Motor neuron (in vitro differentiated cells): ENCODE data around the gene RAB1B. TPM values are rescaled to one million over a fixed set of nuclear protein-coding genes. Genes with fewer than 3 reads are reported as not detected.
"Not testable (repeated sequence)": the region's sequence is repeated elsewhere in the genome, so short reads cannot be mapped to it uniquely, and the experiment has no call there.

ENCODE experiments used
- ATAC-seq, 8 experiments: fragments of 200-7000 bp; cut with Tn5 transposase; replicated peaks in 6 of 8; 2 replicates each; pipeline ENCODE4 v1.8.0; 2021; ENCODE audit warnings: mild to moderate bottlenecking in 8 of 8, moderate library complexity in 8 of 8
- H3K27ac ChIP-seq, 2 donors: fragments of 250-450 bp; sonication (Bioruptor Pico); 2 replicates each; pipeline ENCODE4 v1.9.0; 2021; ENCODE audit warnings: antibody characterized with exemption in 2 of 2, mild to moderate bottlenecking in 2 of 2, moderate library complexity in 1 of 2
- H3K4me1 ChIP-seq, 2 donors: fragments of 250-450 bp; sonication (Bioruptor Pico); replicated peaks in 1 of 2; 2 replicates each; pipeline ENCODE4 v1.6.1; 2021; ENCODE audit warnings: antibody characterized with exemption in 2 of 2, mild to moderate bottlenecking in 2 of 2, moderate library complexity in 1 of 2
- H3K4me3 ChIP-seq, 5 donors: fragments of 250-450 bp; sonication (Bioruptor Pico); 2 replicates each; pipeline ENCODE4 v1.9.0; 2021; ENCODE audit warnings: antibody characterized with exemption in 5 of 5, mild to moderate bottlenecking in 5 of 5, moderate library complexity in 4 of 5
- WGBS, 10 experiments: fragments of 450-650 bp; shearing (Covaris generic); methylation state at CpG; one replicate each; pipeline ENCODE4 v1.0.0; 2022; 5-methylcytosine and 5-hydroxymethylcytosine counted together
- in situ Hi-C, 9 experiments: fragments of 400-800 bp; cut with MboI; loops; one replicate each; pipeline ENCODE4 v1.15.0; 2021; ENCODE audit warnings: low sequenced_read_pairs in 9 of 9, low pct_unique_long_range_greater_than_20kb in 2 of 9; ENCODE audit not compliant: unreplicated experiment in 9 of 9
- total RNA-seq, 8 experiments: library from RNA; unstranded; fragments of 300-600 nt; gene quantifications; 2 replicates each; pipeline versions ENCODE4 v1.2.3 to v1.2.4, GENCODE V29; 2022

RAB1B gene
- total RNA-seq, 8 experiments from 2014 or later: 43.1 to 114 (median 88.0) TPM

GRCh38 chr11:66243782-66244535 is 24.5 kb upstream of the RAB1B start:
- in situ Hi-C loops: no loop called here
- H3K4me3 ChIP-seq: no peak overlapping the region
- ATAC-seq: peak in 5 of 8 experiments; percentile 42 to 69 (median 59)
- H3K27ac ChIP-seq: no peak overlapping the region
- H3K4me1 ChIP-seq: peaks cover 4% of the 10 kb centered on the region in 2 donors
- 30 to 60% methylated on average over 2 of the region's 13 CpGs; no CpG with 5 or more reads in 8 of the 10 experiments for WGBS, 10 experiments

GRCh38 chr11:66247295-66247694 is 21.1 kb upstream of the RAB1B start:
- in situ Hi-C loops: no loop called here
- Histone ChIP-seq H3K27ac (no peak overlapping the region), H3K4me1 (peaks cover 4% of the 10 kb centered on the region in 2 donors), H3K4me3 (no peak overlapping the region)
- no peak for ATAC-seq
- 63 to 100% (median 83%) methylated on average over 1 to 4 of the region's 4 CpGs; no CpG with 5 or more reads in 1 of the 10 experiments for WGBS, 10 experiments

- Histone ChIP-seq H3K27ac (no peak overlapping the region), H3K4me1 (peaks cover 4% of the 10 kb centered on the region in 2 donors), H3K4me3 (no peak overlapping the region)
- 57 to 100% (median 98%) methylated on average over 1 to 3 of the region's 3 CpGs for WGBS, 10 experiments
- ATAC-seq: no peak
- in situ Hi-C loops: no loop called here
Observed at GRCh38 chr11:66247801-66248200, 20.6 kb upstream of the RAB1B start.

GRCh38 chr11:66248903-66249302 is 19.5 kb upstream of the RAB1B start:
- Histone ChIP-seq H3K4me1 (no peaks in the 10 kb centered on the region), H3K4me3 (no peak overlapping the region), H3K27ac (no peak overlapping the region)
- in situ Hi-C loops: no loop called here
- WGBS, 10 experiments: 40 to 92% (median 71%) methylated on average over 1 to 4 of the region's 6 CpGs; no CpG with 5 or more reads in 1 of the 10 experiments
- no peak for ATAC-seq

- peaks cover 5 to 7% of the 10 kb centered on the region in 2 donors for H3K4me1 ChIP-seq
- WGBS, 10 experiments: 40 to 100% (median 84%) methylated on average over 1 to 5 of the region's 7 CpGs; no CpG with 5 or more reads in 5 of the 10 experiments
- peak in 5 of 8 experiments; percentile 94 to 99 (median 98) for ATAC-seq
- H3K27ac ChIP-seq: no peak overlapping the region
- no peak overlapping the region for H3K4me3 ChIP-seq
- in situ Hi-C loops: no loop called here
Observed at GRCh38 chr11:66251809-66252208, 16.6 kb upstream of the RAB1B start.

GRCh38 chr11:66253081-66253480 is 15.4 kb upstream of the RAB1B start:
- H3K4me1 ChIP-seq, H3K27ac ChIP-seq, in situ Hi-C loops, H3K4me3 ChIP-seq, ATAC-seq: not testable (repeated sequence)
- 40 to 100% (median 60%) methylated on average over 1 to 4 of the region's 6 CpGs; no CpG with 5 or more reads in 4 of the 10 experiments for WGBS, 10 experiments

- ATAC-seq: peak in 4 of 8 experiments; percentile 0 to 9 (median 6)
- in situ Hi-C loops: no loop called here
- H3K4me1 ChIP-seq: peaks cover 12 to 13% of the 10 kb centered on the region in 2 donors
- peak overlapping the region; percentile 74 to 84 for H3K27ac ChIP-seq
- H3K4me3 ChIP-seq: peak overlapping the region; percentile 66 to 95 (median 74)
- WGBS, 10 experiments: 0 to 25% (median 7%) methylated on average over 3 to 15 of the region's 28 CpGs; no CpG with 5 or more reads in 7 of the 10 experiments
Observed at GRCh38 chr11:66258473-66258893, 10.0 kb upstream of the RAB1B start.

GRCh38 chr11:66259225-66259624 is 9.2 kb upstream of the RAB1B start:
- ATAC-seq: no peak
- Histone ChIP-seq H3K4me1 (peaks cover 12 to 13% of the 10 kb centered on the region in 2 donors), H3K27ac (no peak overlapping the region), H3K4me3 (peak overlapping the region in 1 of 5 donors; percentile 95)
- 80 to 100% (median 96%) methylated on average over 1 to 2 of the region's 2 CpGs; no CpG with 5 or more reads in 2 of the 10 experiments for WGBS, 10 experiments
- in situ Hi-C loops: no loop called here

- WGBS, 10 experiments: 50 to 100% (median 100%) methylated on average over 1 to 3 of the region's 4 CpGs; no CpG with 5 or more reads in 3 of the 10 experiments
- H3K4me3 ChIP-seq: no peak overlapping the region
- no peak for ATAC-seq
- H3K27ac ChIP-seq: no peak overlapping the region
- in situ Hi-C loops: no loop called here
- peaks cover 12 to 13% of the 10 kb centered on the region in 2 donors for H3K4me1 ChIP-seq
Observed at GRCh38 chr11:66259956-66260355, 8.5 kb upstream of the RAB1B start.

GRCh38 chr11:66261578-66261977 is 6.9 kb upstream of the RAB1B start:
- 91 to 100% (median 96%) methylated on average over 1 to 9 of the region's 16 CpGs; no CpG with 5 or more reads in 6 of the 10 experiments for WGBS, 10 experiments
- no peak overlapping the region for H3K27ac ChIP-seq
- no peak for ATAC-seq
- H3K4me3 ChIP-seq: no peak overlapping the region
- in situ Hi-C loops: no loop called here
- H3K4me1 ChIP-seq: peaks cover 9 to 11% of the 10 kb centered on the region in 2 donors

GRCh38 chr11:66262191-66262590 is 6.2 kb upstream of the RAB1B start:
- WGBS, 10 experiments: 60 to 100% (median 100%) methylated on average over 1 of the region's 5 CpGs; no CpG with 5 or more reads in 4 of the 10 experiments
- H3K4me1 ChIP-seq: peaks cover 13 to 14% of the 10 kb centered on the region in 2 donors
- no peak overlapping the region for H3K4me3 ChIP-seq
- in situ Hi-C loops: no loop called here
- no peak for ATAC-seq
- no peak overlapping the region for H3K27ac ChIP-seq

- no peak for ATAC-seq
- Histone ChIP-seq H3K4me3 (no peak overlapping the region), H3K27ac (no peak overlapping the region), H3K4me1 (peaks cover 13 to 14% of the 10 kb centered on the region in 2 donors)
- in situ Hi-C loops: no loop called here
- WGBS, 10 experiments: 93% methylated on average over 3 of the region's 12 CpGs; no CpG with 5 or more reads in 9 of the 10 experiments
Observed at GRCh38 chr11:66262696-66263095, 5.7 kb upstream of the RAB1B start.

GRCh38 chr11:66263231-66263630 is 5.2 kb upstream of the RAB1B start:
- 80 to 83% methylated on average over 1 of the region's 4 CpGs; no CpG with 5 or more reads in 8 of the 10 experiments for WGBS, 10 experiments
- in situ Hi-C loops: no loop called here
- H3K27ac ChIP-seq: no peak overlapping the region
- ATAC-seq: no peak
- no peak overlapping the region for H3K4me3 ChIP-seq
- H3K4me1 ChIP-seq: peaks cover 13 to 14% of the 10 kb centered on the region in 2 donors
